Omental fat pad (tissue), 4 donors: ENCODE results near the gene KLHL15. TPM values are rescaled to one million over a fixed set of nuclear protein-coding genes. Genes with fewer than 3 reads are reported as not detected.

Experiments
- ATAC-seq: fragments of 150-250 bp; one replicate; pipeline ENCODE4 v1.9.1; 2016; ENCODE audit warnings: mild to moderate bottlenecking, moderate library complexity; ENCODE audit not compliant: low FRiP score
- DNase-seq: peaks from one replicate; pipeline ENCODE4 v3.0.0-alpha.2; 2019; ENCODE audit warnings: low spot score
- CTCF ChIP-seq, 3 donors: fragments of 450-650 bp; IDR thresholded peaks; one replicate each; pipeline ENCODE4 v1.5.1; 2016 to 2017; ENCODE audit warnings: antibody characterized with exemption in 3 of 3, mild to moderate bottlenecking in 3 of 3, moderate library complexity in 2 of 3
- total RNA-seq, 4 donors: library from RNA; depleted of rRNA; stranded (reverse); fragments of >200 nt; gene quantifications; one replicate each; pipeline ENCODE4 v1.1.0, GENCODE V29; 2016

The KLHL15 gene
- total RNA-seq, 4 donors from 2014 or later: 7.7 to 56.9 (median 16.0) TPM

DNA sequence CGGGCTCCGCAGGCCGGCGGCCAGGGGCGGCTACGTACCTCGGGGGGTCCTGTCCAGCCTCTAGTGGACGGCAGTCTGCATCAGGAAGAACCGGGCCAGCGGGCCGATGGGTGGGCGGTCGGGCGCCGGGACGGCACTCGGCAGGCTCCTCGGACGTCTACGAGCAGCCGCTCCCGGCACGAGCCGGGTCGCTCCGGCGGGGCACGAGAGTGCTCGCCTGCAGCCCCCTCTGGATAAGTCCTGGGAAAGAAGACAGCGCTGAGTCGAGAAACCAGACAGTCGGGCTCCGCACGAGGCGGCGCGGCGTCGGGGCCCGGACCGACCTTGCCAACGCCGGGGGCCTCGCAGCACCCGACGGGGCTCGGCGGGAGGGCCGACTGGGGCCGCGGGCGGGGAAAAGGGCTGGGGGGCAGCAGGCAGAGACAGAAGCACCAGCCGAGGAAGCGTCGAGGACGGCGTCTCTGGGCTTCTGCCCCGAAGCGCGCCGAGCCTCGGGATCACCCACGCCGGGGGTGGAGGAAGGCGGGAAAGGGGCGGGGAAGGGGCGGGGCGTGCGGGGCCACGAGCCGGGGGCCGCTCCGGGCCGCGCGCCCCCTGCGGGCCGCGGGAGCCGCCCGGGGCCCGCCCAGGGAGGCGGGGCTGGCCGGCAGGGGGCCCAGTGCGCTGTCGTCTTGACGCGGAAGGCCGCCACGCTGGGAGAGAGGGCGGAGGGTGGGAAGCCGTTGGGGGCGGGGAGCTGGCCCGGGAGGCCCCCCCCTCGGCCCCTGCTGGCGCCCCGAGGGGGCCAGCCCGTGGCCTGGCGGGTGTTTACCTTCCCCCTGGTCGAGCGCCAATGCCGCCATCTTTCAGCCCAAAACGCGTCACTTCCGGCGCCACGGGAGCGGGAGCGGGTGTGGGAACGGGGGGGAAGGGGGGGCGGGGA is 1.9 kb downstream of the KLHL15 start:
- TF ChIP-seq CTCF (IDR thresholded peaks at IDR 0.05): no peak
- peak; percentile 96 for ATAC-seq
- DNase-seq: peak; percentile 60

DNA sequence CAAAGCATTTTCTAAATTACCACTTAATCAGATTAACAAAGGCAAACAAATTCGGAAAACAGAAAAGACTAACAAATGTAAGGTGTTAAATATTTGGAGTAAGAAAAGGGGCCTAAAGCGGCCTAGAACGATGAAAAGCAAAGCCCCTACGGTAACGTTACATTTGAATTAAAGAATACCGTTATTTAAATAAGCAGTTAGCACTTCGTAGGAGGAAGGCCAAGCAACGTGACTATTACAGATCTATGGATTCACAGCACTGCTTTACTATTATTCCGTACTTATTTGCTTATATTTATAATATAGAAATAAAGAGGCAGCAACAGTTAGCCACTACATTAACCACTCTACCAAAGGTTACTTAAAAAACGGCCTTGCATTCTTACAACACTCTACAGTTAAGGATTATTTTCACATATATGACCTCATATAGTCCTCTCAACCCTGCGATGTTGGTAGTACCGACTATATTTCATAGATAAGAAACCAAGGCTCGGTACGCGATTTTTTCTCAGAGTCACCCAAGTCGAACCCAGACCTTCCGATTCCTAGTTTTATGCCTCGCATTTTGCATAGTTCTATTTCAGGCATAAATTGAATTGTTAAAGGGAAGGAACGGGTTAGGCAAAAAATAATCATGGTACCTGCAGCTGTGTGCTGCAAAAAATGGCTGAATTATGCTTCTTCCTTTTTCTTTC is 2.9 kb downstream of the KLHL15 start:
- no peak for TF ChIP-seq CTCF (IDR thresholded peaks at IDR 0.05)
- DNase-seq (no peak), ATAC-seq (no peak)

DNA sequence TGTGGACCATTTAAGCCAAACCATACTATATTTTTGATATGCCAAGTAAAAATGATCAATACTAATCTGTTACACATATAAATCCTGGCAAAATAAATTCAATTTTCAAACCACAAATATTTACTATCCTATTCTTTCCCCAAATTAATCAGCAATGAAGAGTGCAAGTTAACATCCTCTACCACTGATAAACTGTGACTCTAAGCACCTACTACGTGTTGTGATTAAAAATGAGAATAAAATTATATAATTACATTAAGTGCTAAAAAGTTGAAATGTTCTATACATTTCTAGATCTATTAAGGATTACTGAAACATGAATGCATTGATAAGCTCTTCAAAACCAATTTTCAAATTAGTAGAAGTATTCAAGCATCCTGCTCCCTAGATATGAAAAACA is 3.4 kb downstream of the KLHL15 start:
- no peak for DNase-seq
- ATAC-seq: no peak
- TF ChIP-seq CTCF (IDR thresholded peaks at IDR 0.05): no peak

DNA sequence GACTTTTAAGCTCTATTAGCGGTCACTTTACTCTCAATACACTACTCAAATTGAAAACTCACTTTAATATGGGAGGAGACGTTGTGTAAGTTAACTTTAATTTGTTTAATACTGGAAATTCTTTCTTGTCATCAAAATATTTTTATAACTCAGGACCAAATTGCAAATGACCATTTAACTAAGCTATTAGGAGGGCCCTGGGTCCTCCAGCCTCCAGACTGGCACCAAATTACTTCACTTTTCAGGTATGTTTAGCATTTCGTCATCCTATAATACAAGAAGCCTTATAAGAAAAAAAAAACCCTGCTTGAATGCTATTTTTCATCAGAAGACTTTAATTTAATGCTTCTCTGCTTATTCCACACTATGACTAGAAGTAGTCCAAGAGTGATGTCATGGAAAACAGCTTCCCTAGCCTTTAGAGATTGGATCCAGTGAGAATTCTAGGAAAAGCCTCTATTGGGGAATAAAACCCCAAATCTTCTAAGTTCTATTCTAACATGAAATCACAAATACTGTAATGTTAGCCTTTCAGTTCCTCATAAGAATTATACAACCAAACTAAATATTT is 6.6 kb downstream of the KLHL15 start:
- TF ChIP-seq CTCF (IDR thresholded peaks at IDR 0.05): no peak
- ATAC-seq (no peak), DNase-seq (no peak)

DNA sequence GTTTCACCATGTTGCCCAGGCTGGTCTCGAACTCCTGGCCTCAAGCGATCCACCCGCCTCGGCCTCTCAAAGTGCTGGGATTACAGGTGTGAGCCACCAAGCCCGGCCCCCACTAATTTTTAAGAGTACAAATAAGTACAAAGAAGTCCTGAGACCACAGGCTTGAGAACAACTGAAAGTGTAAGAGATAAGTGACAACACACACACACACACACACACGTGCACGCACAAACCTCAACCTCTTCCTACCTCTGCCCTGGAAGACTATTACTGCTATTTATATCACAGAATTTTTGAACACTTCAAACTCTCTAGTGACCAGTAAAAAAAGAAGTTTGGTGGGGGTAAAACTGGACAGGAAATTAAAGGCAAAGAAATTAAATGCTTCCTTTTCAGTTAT is 7.5 kb downstream of the KLHL15 start:
- DNase-seq: no peak
- no peak for ATAC-seq
- no peak for TF ChIP-seq CTCF (IDR thresholded peaks at IDR 0.05)

DNA sequence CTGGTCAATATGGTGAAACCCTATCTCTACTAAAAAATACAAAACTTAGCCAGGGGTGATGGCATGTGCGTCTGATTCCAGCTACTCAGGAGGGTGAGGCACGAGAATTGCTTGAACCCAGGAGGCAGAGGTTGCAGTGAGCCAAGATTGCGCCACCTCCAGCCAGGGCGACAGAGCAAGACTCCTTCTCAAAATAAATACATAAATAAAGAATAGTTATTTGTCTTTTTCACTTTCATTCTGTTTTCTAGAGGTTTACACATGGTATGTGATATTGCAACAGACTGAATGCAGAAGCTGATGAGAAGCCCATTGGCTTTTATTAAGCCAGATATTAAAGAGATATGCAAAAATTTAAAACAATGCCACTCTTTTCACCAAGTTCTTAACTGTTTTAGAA is 8.2 kb downstream of the KLHL15 start:
- TF ChIP-seq CTCF (IDR thresholded peaks at IDR 0.05): no peak
- ATAC-seq (no peak), DNase-seq (no peak)
